ENCODE results near the gene CLTCL1.

CLTCL1 gene

GRCh38 chr22:19148417-19149046 is 143.0 kb downstream of the CLTCL1 start:
- DNase-seq (ENCODE audit: low read depth) = no peak
- TF ChIP-seq CTCF (IDR thresholded peaks at IDR 0.05; ENCODE audit: control insufficient read depth, extremely low read depth, insufficient read depth) = no peak
- no peak overlapping the region for H3K4me3 ChIP-seq (ENCODE audit: low read depth, low read length)

- no peak for TF ChIP-seq CTCF (IDR thresholded peaks at IDR 0.05; ENCODE audit: control insufficient read depth, extremely low read depth, insufficient read depth)
- H3K4me3 ChIP-seq (ENCODE audit: low read depth, low read length) = no peak overlapping the region
- no peak for DNase-seq (ENCODE audit: low read depth)
These were observed 144.2 kb downstream of the CLTCL1 start for GRCh38 chr22:19147195-19147780.

- H3K4me3 ChIP-seq (ENCODE audit: low read depth, low read length) = no peak overlapping the region
- DNase-seq (ENCODE audit: low read depth) = no peak
- TF ChIP-seq CTCF (IDR thresholded peaks at IDR 0.05; ENCODE audit: control insufficient read depth, extremely low read depth, insufficient read depth) = no peak
These were observed 145.1 kb downstream of the CLTCL1 start for GRCh38 chr22:19146215-19146968.

GRCh38 chr22:19143967-19144400 is 147.5 kb downstream of the CLTCL1 start:
- DNase-seq (ENCODE audit: low read depth) = no peak
- H3K4me3 ChIP-seq (ENCODE audit: low read depth, low read length) = peak overlapping the region; percentile 95
- no peak for TF ChIP-seq CTCF (IDR thresholded peaks at IDR 0.05; ENCODE audit: control insufficient read depth, extremely low read depth, insufficient read depth)

- TF ChIP-seq CTCF (IDR thresholded peaks at IDR 0.05; ENCODE audit: control insufficient read depth, extremely low read depth, insufficient read depth) = no peak
- H3K4me3 ChIP-seq (ENCODE audit: low read depth, low read length) = peak overlapping the region; percentile 95
- no peak for DNase-seq (ENCODE audit: low read depth)
These were observed 148.3 kb downstream of the CLTCL1 start for GRCh38 chr22:19143212-19143611.

- no peak for DNase-seq (ENCODE audit: low read depth)
- TF ChIP-seq CTCF (IDR thresholded peaks at IDR 0.05; ENCODE audit: control insufficient read depth, extremely low read depth, insufficient read depth) = no peak
- H3K4me3 ChIP-seq (ENCODE audit: low read depth, low read length) = no peak overlapping the region
These were observed 149.1 kb downstream of the CLTCL1 start for GRCh38 chr22:19142394-19142793.

Measured in LNCaP clone FGC (cell line).